ENCODE data around the gene JAKMIP3.

JAKMIP3 gene

DNA sequence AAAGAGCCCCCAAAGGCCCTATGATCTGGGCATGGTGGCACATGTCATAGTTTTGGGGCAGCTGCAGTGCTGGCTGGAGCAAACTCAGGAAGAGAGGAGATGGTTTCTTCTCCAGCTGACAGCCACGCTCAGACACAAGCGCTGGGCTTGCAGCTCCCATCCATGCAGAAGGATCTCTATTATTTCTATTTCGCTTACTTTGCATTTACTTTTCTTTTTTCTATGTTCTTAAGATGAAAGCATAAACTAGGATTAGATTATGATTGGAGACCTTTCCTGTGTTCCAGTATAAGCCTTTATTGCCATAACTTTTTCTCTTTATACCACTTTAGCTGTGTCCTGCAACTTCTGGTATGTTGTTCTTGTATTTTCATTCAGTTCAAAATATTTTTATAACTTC, 5.0 kb downstream of the JAKMIP3 start:
- Histone ChIP-seq H3K79me2 (ENCODE audit: control insufficient read depth, low read length) (no peaks in the 10 kb centered on the region), H3K4me2 (ENCODE audit: low read length) (no peak overlapping the region), H3F3A (ENCODE audit: control insufficient read depth, insufficient read depth) (no peaks in the 10 kb centered on the region), H3K27me3 (ENCODE audit: control insufficient read depth, low read length) (no peaks in the 10 kb centered on the region), H3K4me3 (ENCODE audit: low read length) (no peak overlapping the region), H3K9me3 (ENCODE audit: control insufficient read depth, insufficient read depth, low read length) (no peaks in the 10 kb centered on the region), H4K20me1 (ENCODE audit: control insufficient read depth, insufficient read depth, low read depth, low read length) (no peaks in the 10 kb centered on the region), H3K36me3 (ENCODE audit: control insufficient read depth, low read length) (no peaks in the 10 kb centered on the region), H3K9me2 (replicated peaks; ENCODE audit: control insufficient read depth, low read length) (no peaks in the 10 kb centered on the region), H3K4me1 (ENCODE audit: control insufficient read depth, low read length) (no peaks in the 10 kb centered on the region), H3K27ac (ENCODE audit: low read depth, low read length) (no peak overlapping the region)
- TF ChIP-seq, protein P1, sequence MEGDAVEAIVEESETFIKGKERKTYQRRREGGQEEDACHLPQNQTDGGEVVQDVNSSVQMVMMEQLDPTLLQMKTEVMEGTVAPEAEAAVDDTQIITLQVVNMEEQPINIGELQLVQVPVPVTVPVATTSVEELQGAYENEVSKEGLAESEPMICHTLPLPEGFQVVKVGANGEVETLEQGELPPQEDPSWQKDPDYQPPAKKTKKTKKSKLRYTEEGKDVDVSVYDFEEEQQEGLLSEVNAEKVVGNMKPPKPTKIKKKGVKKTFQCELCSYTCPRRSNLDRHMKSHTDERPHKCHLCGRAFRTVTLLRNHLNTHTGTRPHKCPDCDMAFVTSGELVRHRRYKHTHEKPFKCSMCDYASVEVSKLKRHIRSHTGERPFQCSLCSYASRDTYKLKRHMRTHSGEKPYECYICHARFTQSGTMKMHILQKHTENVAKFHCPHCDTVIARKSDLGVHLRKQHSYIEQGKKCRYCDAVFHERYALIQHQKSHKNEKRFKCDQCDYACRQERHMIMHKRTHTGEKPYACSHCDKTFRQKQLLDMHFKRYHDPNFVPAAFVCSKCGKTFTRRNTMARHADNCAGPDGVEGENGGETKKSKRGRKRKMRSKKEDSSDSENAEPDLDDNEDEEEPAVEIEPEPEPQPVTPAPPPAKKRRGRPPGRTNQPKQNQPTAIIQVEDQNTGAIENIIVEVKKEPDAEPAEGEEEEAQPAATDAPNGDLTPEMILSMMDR (IDR thresholded peaks at IDR 0.05; ENCODE audit: low read depth, low read length, poor library complexity, severe bottlenecking), result no peak
- TF ChIP-seq EZH2phosphoT487 (IDR thresholded peaks at IDR 0.05; ENCODE audit: borderline replicate concordance, low read length), result no peak

- TF ChIP-seq, protein P1 (IDR thresholded peaks at IDR 0.05; ENCODE audit: low read depth, low read length, poor library complexity, severe bottlenecking), result no peak
- TF ChIP-seq EZH2phosphoT487 (IDR thresholded peaks at IDR 0.05; ENCODE audit: borderline replicate concordance, low read length), result no peak
- no peaks in the 10 kb centered on the region for H3K79me2 ChIP-seq (ENCODE audit: control insufficient read depth, low read length)
- no peaks in the 10 kb centered on the region for H3K9me2 ChIP-seq (replicated peaks; ENCODE audit: control insufficient read depth, low read length)
Observed at GRCh38 chr10:132071667-132072066, 5.9 kb downstream of the JAKMIP3 start.

DNA sequence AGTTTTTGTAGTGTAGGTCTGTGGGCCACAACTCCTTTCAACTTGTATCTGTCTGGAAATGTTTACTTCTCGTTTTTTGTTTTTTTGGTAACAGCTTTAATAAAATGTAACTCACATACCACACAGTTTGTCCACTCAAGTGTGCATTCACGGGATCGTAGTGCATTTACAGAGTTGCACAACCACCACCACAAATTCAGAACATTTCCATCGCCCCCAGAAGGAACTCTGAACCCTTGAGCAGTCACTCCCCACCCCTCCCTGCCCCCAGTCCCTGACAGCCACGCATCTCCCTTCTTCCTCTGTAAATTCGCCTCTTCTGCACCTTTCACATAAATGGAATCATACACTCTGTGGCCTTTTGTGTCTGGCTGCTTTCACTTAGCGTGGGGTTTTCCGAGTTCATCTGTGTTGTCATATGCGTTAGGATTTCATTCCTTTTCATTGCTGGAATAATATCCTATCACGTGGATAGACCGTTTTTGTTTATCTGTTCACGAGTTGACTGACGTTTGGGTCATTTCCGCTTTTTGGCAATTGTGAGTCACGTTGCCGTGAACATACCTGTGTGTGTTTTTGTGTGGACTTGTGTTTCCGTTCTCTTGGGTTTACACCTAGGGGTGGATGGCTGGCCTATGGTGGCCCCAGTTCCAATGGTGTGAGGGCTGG, 10.3 kb downstream of the JAKMIP3 start:
- no peaks in the 10 kb centered on the region for H3K4me1 ChIP-seq (ENCODE audit: control insufficient read depth, low read length)
- no peaks in the 10 kb centered on the region for H4K20me1 ChIP-seq (ENCODE audit: control insufficient read depth, insufficient read depth, low read depth, low read length)
- H3F3A ChIP-seq (ENCODE audit: control insufficient read depth, insufficient read depth), result no peaks in the 10 kb centered on the region
- no peaks in the 10 kb centered on the region for H3K27me3 ChIP-seq (ENCODE audit: control insufficient read depth, low read length)
- TF ChIP-seq, protein P1 (IDR thresholded peaks at IDR 0.05; ENCODE audit: low read depth, low read length, poor library complexity, severe bottlenecking), result no peak
- TF ChIP-seq EZH2phosphoT487 (IDR thresholded peaks at IDR 0.05; ENCODE audit: borderline replicate concordance, low read length), result no peak
- H3K27ac ChIP-seq (ENCODE audit: low read depth, low read length), result no peak overlapping the region
- no peaks in the 10 kb centered on the region for H3K79me2 ChIP-seq (ENCODE audit: control insufficient read depth, low read length)
- H3K9me3 ChIP-seq (ENCODE audit: control insufficient read depth, insufficient read depth, low read length), result peaks cover 4% of the 10 kb centered on the region; the same call in 1 of the 2 replicates
- no peaks in the 10 kb centered on the region for H3K36me3 ChIP-seq (ENCODE audit: control insufficient read depth, low read length)
- no peak overlapping the region for H3K4me3 ChIP-seq (ENCODE audit: low read length)
- H3K9me2 ChIP-seq (replicated peaks; ENCODE audit: control insufficient read depth, low read length), result no peaks in the 10 kb centered on the region
- H3K4me2 ChIP-seq (ENCODE audit: low read length), result no peak overlapping the region

More at GRCh38 chr10:132071667-132072066, 5.9 kb downstream of the JAKMIP3 start:
- peaks cover 4% of the 10 kb centered on the region; the same call in 1 of the 2 replicates for H3K9me3 ChIP-seq (ENCODE audit: control insufficient read depth, insufficient read depth, low read length)
- no peaks in the 10 kb centered on the region for H3K36me3 ChIP-seq (ENCODE audit: control insufficient read depth, low read length)
- H3K4me1 ChIP-seq (ENCODE audit: control insufficient read depth, low read length), result no peaks in the 10 kb centered on the region
- H3F3A ChIP-seq (ENCODE audit: control insufficient read depth, insufficient read depth), result no peaks in the 10 kb centered on the region
- no peaks in the 10 kb centered on the region for H3K27me3 ChIP-seq (ENCODE audit: control insufficient read depth, low read length)
- H3K4me2 ChIP-seq (ENCODE audit: low read length), result no peak overlapping the region
- no peaks in the 10 kb centered on the region for H4K20me1 ChIP-seq (ENCODE audit: control insufficient read depth, insufficient read depth, low read depth, low read length)
- H3K27ac ChIP-seq (ENCODE audit: low read depth, low read length), result no peak overlapping the region
- H3K4me3 ChIP-seq (ENCODE audit: low read length), result no peak overlapping the region

Data from DOHH2 (cell line).